ENCODE results near the gene CAMK4.

The CAMK4 gene

DNA sequence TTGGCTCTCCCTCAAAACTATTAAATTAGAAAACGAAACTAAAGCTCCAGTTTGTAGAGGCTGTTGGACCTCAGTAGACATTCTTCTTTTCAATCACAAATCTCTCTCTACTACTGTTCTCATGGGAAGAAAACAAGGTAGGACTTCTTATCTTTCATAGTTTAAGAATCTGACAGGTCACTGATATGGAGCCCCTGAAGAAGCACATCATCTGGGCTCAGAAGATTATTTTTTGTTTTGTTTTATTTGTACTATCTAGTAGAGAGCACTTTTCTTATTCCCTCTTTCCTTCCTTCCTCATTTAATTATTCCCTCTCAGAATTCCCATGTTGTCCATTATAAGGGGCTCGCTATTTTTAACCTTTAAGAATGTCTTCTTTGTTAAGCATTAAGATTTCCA lies 261.9 kb downstream of the CAMK4 start:
- no peak for DNase-seq (ENCODE audit: low spot score)

DNA sequence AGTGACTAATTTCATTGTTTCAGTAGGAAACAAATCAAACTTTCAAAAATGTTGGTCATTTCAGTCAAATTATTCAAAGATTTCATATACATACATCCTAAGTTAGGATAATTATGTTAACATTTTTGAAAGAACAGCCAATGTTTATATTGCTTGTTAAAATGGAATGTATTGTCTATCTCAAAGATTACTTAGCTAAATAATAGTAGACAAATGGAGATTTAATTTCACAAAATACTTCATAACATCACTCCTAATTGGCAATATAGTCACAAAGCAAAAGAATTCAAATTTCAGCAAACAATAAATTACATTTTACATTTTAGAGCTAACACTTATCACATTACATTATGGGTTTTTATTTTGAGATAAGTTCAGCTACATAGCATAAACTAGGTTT lies 262.7 kb downstream of the CAMK4 start:
- no peak for DNase-seq (ENCODE audit: low spot score)

DNA sequence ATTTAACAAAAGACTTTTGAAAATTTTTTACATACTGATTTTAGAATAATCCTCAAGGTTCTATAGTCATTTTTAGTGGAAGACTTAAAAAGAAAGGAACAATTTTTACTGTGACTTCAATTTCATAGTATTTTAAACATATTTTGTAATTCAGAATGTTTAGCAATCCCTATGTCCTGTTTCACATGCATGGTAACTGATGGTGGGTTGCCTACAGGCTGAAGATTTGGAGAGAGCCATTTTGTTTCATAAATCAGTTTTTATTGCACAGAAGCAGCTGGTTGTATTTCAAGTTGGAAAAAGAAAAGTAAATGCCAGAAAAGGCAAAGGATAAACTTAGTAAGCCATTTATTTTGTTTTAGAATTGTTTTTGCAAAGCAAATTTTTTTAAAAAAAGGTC lies 264.2 kb downstream of the CAMK4 start:
- DNase-seq (ENCODE audit: low spot score): no peak

DNA sequence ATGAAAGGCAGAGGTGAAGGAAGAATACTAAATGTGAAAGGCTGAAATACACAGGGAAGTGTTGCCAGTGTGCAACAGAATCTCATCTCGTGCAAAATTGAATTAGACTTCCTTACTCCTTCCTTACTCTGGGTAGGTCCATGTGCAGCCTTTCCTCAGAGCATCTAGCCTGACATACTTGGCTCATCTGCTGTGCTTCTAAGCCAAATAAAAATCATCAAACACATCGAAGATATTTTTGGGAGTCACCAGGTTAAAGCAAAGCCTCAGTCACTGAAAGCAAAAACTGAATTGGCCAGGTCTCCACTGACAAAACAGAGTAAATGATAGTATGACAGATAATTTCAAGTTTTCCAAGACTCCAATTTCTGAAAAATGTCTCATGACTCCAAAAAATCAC lies 268.8 kb downstream of the CAMK4 start:
- DNase-seq (ENCODE audit: low spot score): no peak

DNA sequence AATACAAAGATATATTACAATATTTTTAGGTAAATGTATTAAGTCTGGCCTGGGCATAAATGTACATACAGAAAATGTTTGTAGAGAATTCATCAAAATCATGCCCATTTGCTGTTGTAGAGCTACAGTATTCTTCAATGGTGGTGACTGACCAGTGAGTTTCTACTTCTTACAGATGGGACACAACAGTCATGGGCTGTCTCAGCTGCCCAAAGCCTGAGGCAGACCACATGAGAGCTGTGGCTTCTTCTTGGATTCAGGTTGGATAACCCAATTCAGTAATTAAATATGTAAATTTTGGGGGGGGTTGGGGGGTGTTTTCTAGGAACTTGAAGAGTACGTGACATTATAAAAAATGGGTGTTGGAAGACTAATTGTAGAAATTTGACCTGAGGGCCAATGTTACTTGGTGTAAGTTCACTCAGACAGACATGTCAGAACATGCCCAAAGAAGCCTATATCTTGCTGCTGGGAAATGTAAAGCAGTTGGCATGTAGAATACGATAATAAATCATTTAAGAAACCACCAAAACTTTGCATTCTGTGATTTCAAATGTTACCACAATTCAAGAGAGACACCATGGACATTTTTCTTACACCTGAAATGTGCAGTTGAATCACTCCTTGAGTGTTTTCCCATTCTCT lies 270.3 kb downstream of the CAMK4 start:
- DNase-seq (ENCODE audit: low spot score): no peak

DNA sequence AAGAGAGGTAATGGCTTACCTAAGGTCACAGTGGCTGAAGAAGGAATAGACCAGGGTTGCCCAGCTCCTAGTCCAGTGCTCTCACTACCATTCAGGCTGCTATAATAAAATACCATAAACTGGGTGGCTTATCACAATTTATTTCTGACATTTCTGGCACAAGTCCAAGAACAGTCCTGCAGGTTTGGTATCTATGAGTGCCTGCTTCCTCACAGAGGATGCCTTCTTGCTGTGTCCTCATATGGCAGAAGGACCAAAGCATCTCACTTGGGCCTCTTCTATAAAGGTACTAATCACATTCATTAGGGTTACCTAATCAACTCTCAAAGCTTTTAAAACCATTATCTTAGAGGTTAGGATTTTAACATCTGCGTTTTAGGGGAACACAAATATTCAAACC lies 271.0 kb downstream of the CAMK4 start:
- DNase-seq (ENCODE audit: low spot score): no peak

DNA sequence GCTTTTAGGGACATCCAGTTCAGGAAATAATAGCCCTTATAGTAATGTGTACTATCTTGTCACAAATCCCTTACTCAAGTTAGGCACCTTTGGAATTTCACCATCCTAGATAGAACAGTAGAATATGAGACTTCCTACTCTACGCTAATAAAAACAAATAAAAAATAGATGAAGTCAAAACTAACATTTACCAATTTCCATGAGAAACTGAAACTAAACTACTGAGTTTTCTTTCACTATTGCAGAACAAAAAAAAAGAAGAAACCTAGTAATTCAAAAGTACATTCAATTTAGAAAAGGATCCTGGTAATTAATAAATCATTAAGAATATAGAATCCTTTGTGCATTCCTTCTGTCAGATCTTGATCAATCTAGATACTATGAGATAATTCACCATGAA lies 274.2 kb downstream of the CAMK4 start:
- no peak for DNase-seq (ENCODE audit: low spot score)

DNA sequence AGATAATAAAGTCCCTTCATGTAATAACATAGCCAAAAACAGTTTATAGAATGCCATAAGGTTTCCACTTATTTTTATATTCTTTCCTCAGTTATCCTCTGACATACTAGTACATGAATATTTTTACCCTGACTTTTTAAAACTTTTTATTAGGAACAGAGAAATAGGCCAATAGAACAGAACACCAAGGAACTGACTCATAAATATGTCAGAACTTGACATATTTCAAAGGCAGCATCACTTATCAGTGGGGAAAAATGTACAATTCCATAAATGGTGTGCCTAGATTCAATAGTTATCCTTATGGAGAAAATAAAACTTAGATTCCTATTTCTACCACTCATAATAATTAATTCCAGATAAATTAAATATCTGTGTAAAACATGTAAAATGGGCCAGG lies 278.8 kb downstream of the CAMK4 start:
- DNase-seq (ENCODE audit: low spot score): no peak

DNA sequence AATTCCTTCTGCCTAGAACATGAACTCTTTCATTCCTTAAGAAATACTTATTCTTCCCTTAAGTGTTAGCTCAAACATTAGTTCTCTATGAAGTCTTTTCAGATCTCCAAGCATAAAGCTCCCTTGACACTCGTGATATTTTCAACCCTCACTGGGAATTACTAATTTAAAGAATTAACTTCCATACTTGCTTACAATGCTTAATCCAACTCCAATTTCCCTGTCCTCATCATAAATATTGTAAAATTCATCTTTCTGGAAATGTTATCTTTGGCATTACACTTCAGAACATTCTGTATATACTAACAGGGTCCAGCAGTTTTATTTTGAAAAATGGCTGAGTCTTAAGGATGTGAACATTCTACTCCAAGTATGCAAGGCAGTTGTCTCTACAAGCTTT lies 280.9 kb downstream of the CAMK4 start:
- no peak for DNase-seq (ENCODE audit: low spot score)

DNA sequence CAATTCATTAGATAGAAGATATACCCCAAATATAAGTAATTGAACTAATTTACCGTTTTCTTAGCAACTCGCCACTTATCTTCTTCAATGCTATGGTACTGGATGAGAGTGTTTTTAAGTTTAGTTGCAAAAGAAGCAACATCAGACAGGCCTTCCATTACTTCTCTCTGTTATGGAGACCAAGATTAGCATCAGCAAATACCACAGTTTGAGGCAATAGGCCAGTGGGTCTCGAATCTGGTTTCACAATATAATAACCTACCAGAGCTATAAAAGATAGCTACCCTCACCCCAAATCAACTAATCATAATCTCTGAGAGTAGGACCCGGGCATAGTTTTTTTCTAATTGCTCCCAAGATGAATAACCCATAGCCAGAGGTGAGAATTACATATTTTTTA lies 283.1 kb downstream of the CAMK4 start:
- no peak for DNase-seq (ENCODE audit: low spot score)

DNA sequence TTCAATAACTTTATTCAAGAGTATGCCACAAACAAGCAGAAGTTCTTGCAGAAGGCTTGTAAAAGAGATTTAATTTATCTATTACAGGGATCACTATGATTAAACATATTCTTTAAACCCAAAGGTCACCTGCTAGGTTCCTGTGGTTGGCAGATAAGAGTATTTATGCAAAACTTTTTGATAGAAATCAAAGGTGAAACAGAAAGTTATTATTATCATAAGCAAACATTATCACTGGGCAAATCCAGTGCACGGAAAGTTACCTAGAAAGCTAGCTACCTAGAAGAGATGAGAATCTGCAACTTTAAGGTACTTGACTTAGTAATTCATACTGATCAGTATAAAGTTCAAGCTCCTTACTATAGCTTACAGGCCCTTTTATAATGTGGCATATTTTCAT lies 284.9 kb downstream of the CAMK4 start:
- no peak for DNase-seq (ENCODE audit: low spot score)

DNA sequence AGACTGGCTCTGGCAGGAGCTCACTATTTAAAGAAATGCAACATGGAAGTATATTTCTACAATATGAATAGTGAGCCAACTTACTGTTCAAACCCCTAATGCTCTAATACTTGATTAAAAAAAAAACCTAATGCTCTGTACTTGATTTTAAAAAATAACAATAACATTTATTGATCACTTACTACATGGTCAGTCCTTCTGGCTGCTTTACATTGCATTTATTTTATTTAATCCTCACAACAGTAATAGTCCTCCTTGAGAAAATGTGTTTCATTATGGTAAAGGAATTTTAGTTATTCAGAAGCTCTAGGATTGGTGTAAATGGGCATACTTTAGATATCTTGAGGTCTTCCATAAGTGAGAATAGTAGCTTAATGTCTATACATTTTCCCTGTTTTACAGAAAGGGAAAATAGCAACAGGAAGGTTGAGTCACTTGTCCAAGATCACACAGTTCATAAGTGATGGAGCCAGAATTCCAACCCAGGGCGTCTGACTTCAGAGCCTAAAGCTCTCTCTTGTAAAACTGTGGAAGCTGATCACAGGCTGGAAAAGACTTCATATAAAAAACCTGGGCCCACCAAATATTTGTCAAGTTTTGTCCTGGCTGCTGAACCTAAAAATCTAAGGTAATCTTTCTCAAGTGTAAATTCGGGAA lies 287.1 kb downstream of the CAMK4 start:
- DNase-seq (ENCODE audit: low spot score): no peak

DNA sequence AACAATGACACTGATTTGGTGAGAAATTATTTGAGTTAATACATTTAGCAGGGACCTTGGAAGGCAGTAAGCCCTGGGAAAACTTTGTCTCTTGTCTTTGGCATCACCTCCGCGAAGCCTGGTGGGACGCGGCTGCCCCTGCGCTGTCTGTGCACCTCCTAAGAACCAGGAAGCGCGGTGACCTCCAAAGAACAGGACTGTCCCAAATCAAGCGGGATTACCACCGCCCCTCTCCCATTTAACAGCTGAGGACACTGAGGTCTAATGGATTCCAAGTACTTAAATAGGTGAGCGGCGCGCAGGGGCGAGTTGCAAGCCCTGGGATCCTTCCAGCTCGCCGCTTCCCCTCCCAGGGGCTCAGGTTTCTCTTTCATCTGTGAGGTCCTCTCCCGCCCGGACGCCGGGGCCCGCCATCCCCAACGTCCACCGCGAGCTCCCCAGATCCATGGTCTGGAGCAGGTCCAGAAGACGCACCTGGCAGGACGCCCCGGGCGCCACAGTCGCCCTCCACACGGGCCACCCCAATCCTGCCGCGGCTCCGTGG lies 287.7 kb downstream of the CAMK4 start:
- DNase-seq (ENCODE audit: low spot score): no peak

DNA sequence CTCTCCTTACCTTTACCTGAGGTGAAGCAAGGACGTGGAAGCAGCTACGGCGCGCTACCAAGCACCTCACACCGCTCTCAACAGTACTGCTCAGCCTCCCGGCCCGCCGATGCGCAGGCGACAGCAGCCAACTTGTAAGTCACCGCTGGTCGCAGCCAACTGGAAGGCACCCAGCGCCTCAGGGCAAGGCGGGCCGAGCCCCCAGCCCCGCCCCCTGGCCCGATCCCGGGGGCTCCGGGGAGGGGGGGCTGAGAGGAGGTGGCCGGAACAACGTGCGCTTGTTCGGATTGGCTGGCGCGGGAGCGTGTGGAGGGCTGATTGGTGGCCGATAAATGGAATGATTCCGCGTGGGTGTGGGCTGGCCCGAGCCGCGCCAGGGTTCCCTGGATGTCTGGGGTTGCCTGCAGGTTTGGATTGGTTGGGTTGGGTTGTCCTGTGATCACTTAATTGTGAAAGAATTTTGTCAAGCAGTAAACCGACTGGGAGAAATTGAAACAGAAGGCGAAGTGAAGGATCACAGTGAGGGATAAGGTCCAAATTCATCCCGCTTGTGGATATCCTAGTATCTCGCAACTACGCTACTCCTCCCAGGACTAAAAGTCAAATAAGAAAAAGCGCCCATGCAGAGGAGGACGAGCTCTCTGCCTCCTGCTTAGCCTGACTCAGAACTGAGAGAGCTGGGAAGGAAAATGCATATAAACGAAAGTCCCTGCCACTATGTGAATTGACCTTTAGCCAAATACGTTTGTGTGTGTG lies 288.4 kb downstream of the CAMK4 start, which contains the start of gene STARD4:
TSS of gene STARD4 (minus strand) at position 161 of the 756 bp plus-strand sequence. CDS start 5,102 bp downstream, outside the sequence.
- peak; percentile 96 for DNase-seq (ENCODE audit: low spot score)

DNA sequence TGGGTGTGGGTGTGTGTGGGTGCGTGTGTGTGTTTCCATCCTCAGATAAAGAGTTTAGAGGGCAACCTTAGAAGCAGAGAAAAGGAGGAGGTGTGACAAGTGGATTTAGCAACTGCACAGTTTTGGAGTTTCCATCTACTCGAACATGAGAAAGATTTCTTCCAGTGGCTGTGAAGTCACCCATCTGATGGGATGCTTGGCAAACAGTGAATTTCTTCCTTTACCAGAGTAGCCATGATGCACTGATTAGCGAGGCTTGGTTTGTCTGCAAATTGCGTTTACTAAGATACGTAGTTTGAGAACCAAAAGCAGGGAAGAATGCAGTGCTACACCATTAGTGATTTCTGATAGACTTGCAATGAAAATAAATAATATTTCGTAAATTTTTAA lies 288.9 kb downstream of the CAMK4 start:
- DNase-seq (ENCODE audit: low spot score): no peak

DNA sequence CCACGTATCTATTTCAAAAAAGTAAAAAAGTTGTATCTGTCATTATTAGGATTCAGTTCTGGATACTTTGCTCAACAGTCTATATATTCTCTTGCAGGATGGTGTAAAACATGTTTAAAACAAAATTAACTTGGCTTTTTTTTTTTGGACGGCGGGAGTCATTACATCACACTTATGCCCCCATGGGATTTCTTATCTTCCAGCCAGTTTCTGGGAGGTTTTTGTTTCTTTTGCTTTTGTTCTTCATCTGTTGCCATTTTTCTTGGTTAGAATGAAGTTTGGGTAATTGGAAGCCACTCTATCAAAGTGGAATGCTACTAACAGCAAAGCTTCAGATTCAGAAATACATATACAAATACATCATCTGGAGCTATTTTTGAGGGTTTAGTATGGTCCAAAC lies 289.9 kb downstream of the CAMK4 start:
- DNase-seq (ENCODE audit: low spot score): no peak

DNA sequence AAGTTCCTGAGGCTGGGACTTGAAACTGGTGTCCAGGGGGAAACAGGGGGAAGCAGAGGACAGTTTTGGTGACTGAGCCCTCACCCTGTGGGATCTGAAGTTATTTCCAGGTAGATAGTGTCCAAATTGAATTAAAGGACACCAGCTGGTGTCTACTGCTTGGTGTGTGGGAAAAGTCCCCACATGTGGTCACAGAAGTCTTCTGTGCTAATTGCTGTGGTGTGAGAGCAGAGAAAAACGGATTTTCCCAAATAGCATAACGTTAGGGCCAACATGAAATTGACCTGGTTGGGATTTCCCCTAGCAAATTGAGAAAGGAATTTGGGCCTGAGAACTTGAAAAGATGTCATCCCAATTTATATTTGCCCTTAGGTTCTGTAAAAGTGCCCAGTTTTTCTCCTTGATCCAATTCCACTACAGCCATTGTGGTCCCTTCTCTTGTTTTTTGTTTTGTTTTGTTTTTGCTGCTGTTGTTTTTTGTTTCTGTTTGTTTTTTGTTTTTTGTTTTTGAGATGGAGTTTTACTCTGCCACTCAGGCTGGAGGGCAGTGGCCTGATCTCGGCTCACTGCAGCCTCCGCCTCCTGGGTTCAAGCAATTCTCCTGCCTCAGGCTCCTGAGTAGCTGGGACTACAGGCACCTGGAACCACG lies 293.8 kb downstream of the CAMK4 start:
- DNase-seq (ENCODE audit: low spot score): no peak

DNA sequence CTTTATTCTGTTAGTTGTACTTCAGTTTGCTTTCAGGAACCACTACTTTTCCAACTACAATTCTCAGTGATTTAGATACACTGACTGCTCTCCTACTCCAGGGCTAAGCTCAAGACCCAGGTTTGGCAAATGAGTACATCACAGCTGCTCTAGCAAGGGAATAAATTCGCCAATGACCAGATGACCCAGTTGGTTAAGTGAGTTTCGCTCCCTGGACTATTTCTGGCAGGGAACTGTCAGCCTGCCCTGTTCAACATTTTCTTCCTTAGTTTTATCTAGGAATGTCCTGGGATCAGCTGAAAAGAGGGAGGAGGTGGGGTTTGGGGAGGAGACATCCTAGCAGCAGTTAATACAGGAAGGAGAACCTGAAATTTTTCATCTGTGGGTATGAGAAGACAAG lies 294.6 kb downstream of the CAMK4 start:
- no peak for DNase-seq (ENCODE audit: low spot score)

DNA sequence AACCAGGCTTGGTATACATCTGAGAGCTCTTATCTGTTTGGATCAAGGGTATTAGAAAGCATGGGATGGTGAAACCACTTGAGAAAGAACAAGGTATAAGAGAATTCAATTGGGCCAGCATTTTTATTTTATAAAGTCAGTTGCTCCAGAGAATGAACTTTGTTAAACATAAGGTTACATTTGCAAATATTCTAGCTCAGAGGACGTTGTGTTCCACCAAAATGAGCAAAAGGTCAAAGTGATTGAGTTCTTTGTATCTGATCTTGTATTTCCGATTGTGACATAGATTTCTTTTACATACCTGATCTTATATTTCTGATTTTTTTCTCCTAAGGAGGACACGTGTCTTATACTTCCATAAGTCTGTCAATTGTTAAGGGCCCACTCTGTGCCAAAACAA lies 296.7 kb downstream of the CAMK4 start:
- no peak for DNase-seq (ENCODE audit: low spot score)

DNA sequence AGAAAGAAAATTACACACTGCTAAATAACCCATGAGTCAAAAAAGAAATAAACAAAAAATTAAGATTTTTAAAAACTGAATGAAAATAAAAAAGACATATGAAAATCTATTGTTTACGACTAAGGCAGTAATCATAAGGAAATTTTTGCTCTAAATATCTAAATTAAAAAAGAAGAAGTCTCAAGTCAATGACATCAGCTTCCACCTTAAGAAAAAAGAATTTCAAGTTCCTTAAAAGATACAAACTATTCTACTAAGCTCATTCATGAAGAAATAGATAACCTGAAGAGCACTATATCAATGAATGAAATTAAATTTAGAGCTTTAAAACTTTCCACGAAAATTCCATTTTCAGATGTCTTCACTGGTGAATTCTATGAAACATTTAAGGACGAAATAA lies 303.9 kb downstream of the CAMK4 start:
- DNase-seq (ENCODE audit: low spot score): no peak

DNA sequence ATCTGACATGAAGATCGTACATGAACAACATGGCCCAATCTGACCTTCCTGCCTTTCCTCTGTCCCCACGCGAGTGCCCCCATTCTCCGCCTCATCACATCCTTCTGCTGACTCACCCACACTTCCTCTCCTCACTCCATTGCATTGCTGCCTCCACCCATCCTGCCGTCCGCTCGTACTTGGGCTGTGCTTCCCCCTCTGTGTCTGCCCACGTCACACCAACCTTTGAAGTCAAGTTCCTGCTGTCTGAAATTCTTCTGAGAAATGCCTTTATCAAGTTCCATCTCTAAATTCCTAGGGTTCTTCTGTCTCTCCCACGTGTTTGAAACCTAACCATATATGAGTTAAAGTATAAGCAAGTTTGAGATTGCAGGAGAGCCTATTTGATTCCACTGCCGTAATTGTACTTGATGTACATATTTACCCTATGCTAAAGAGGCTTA lies 306.1 kb downstream of the CAMK4 start:
- DNase-seq (ENCODE audit: low spot score): peak; percentile 79

DNA sequence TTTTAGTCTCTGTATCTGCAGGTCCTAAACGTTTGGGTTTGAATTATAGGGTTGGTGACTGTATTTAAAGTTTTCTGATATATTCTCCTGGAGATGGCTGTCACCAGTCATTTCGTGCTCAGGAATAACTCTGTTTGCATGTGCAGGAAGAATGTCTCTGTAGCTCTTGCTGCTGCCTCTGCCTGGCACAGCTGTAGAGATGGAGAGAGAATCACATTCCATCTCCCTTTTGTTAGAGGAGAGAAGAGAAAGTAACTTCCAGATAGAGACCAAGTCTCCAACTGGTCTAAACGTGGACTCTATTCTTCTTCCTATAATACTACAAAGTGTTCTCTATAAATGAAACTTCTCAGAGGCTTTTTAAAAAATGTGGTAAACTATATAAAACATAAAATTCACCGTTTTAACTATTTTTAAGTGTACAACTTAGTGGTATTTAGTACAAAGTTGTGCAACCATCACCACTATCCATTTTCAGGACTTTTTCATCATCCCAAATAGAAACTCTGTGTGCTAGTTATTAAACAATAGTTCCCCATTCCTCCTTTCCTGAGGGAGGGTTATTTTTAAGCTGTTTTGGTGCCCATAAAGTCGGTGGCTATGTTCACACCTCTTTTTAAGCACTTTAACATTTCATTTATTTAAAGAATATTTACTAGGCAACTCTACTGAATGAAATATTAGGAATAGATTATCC lies 308.9 kb downstream of the CAMK4 start:
- no peak for DNase-seq (ENCODE audit: low spot score)

All from activated CD4-positive, alpha-beta T cell treated with anti-CD3 and anti-CD28 coated beads, Interleukin-2, Interleukin-4, amounts not matched to agents 100 ng/mL and 50 ng/mL, durations not matched to agents 16 hours and 8 hours (primary cell).